Urinary bladder (tissue), 4 donors: ENCODE data around the gene BANK1. TPM values are rescaled to one million over a fixed set of nuclear protein-coding genes. Genes with fewer than 3 reads are reported as not detected.

Experiments used
- DNase-seq: peaks from one replicate; pipeline ENCODE4 v3.0.0-alpha.2; 2015; ENCODE audit errors: extremely low spot score
- H3K27ac ChIP-seq: one replicate; pipeline ENCODE4 v1.5.1; 2013; ENCODE audit warnings: low read depth, mild to moderate bottlenecking, moderate library complexity
- H3K36me3 ChIP-seq: one replicate; pipeline ENCODE4 v1.6.1; 2013; ENCODE audit warnings: mild to moderate bottlenecking, moderate library complexity; ENCODE audit not compliant: insufficient read depth
- H3K4me1 ChIP-seq: one replicate; pipeline ENCODE4 v1.6.1; 2013; ENCODE audit warnings: mild to moderate bottlenecking, moderate library complexity; ENCODE audit not compliant: insufficient read depth
- H3K4me3 ChIP-seq: one replicate; pipeline ENCODE4 v1.5.1; 2013; ENCODE audit warnings: low read depth, low read length
- WGBS: extraction: QIAGEN DNeasy Blood & Tissue Kit; methylation state at CpG from one replicate; pipeline ENCODE4 v1.1.7; 2013; 5-methylcytosine and 5-hydroxymethylcytosine counted together
- polyA plus RNA-seq: library from polyadenylated mRNA; stranded (reverse); fragments of 200-250 nt; gene quantifications from one replicate; pipeline ENCODE4 v1.2.3, GENCODE V29; 2013
- total RNA-seq: library from RNA; depleted of rRNA; stranded (reverse); fragments of >200 nt; gene quantifications from one replicate; pipeline ENCODE4 v1.2.3, GENCODE V29; 2014
- donor health status: healthy with polysubstance abuse.
- donor health status: healthy.

The BANK1 gene
- total RNA-seq (6.7 TPM), polyA plus RNA-seq (1.5 TPM)

GRCh38 chr4:101790521-101791181 lies at the start of gene BANK1:
Gene BANK1 (plus strand): TSS chr4:101790730. CDS start chr4:101790881, 151 bp downstream.
- Histone ChIP-seq H3K27ac (peak within 1 kb of the TSS; percentile 75), H3K4me1 (no peaks in the 10 kb centered on the region), H3K4me3 (peak within 1 kb of the TSS; percentile 53), H3K36me3 (no peaks in the 10 kb centered on the region)
- no peak for DNase-seq
- 11% methylated on average over 44 of the region's 44 CpGs for WGBS

- DNase-seq, result no peak
- H3K4me1 ChIP-seq, result no peaks in the 10 kb centered on the region
- H3K27ac ChIP-seq, result no peak overlapping the region
- WGBS, result 68% methylated on average over 2 of the region's 2 CpGs
- H3K4me3 ChIP-seq, result no peak overlapping the region
- H3K36me3 ChIP-seq, result no peaks in the 10 kb centered on the region
These were observed 36.8 kb upstream of the BANK1 start for GRCh38 chr4:101753721-101754120.

GRCh38 chr4:101756181-101756580 lies 34.3 kb upstream of the BANK1 start:
- H3K27ac ChIP-seq, result no peak overlapping the region
- WGBS, result 37% methylated on average over 2 of the region's 2 CpGs
- DNase-seq, result no peak
- H3K36me3 ChIP-seq, result no peaks in the 10 kb centered on the region
- H3K4me3 ChIP-seq, result no peak overlapping the region
- no peaks in the 10 kb centered on the region for H3K4me1 ChIP-seq

- DNase-seq, result no peak
- 74% methylated on average over 1 of the region's 1 CpG for WGBS
- no peaks in the 10 kb centered on the region for H3K36me3 ChIP-seq
- H3K27ac ChIP-seq, result no peak overlapping the region
- H3K4me1 ChIP-seq, result no peaks in the 10 kb centered on the region
- H3K4me3 ChIP-seq, result no peak overlapping the region
These were observed 29.1 kb upstream of the BANK1 start for GRCh38 chr4:101761405-101761804.

- 68% methylated on average over 2 of the region's 2 CpGs for WGBS
These were observed 28.5 kb upstream of the BANK1 start for GRCh38 chr4:101762025-101762424.

GRCh38 chr4:101762534-101762933 lies 28.0 kb upstream of the BANK1 start:
- no peaks in the 10 kb centered on the region for H3K36me3 ChIP-seq
- DNase-seq, result no peak
- no peak overlapping the region for H3K27ac ChIP-seq
- H3K4me1 ChIP-seq, result no peaks in the 10 kb centered on the region
- H3K4me3 ChIP-seq, result no peak overlapping the region
- 34% methylated on average over 2 of the region's 2 CpGs for WGBS

More at GRCh38 chr4:101762025-101762424, 28.5 kb upstream of the BANK1 start:
- no peak overlapping the region for H3K27ac ChIP-seq
- H3K36me3 ChIP-seq, result no peaks in the 10 kb centered on the region
- no peak overlapping the region for H3K4me3 ChIP-seq
- H3K4me1 ChIP-seq, result no peaks in the 10 kb centered on the region
- DNase-seq, result no peak

GRCh38 chr4:101763576-101763975 lies 27.0 kb upstream of the BANK1 start:
- Histone ChIP-seq H3K4me3 (no peak overlapping the region), H3K27ac (no peak overlapping the region), H3K36me3 (no peaks in the 10 kb centered on the region), H3K4me1 (no peaks in the 10 kb centered on the region)
- 90% methylated on average over 1 of the region's 1 CpG for WGBS
- DNase-seq, result no peak

- no peak for DNase-seq
- Histone ChIP-seq H3K4me3 (no peak overlapping the region), H3K36me3 (no peaks in the 10 kb centered on the region), H3K4me1 (no peaks in the 10 kb centered on the region), H3K27ac (no peak overlapping the region)
- 28% methylated on average over 1 of the region's 1 CpG for WGBS
These were observed 15.7 kb upstream of the BANK1 start for GRCh38 chr4:101774807-101775206.

GRCh38 chr4:101777431-101777830 lies 13.1 kb upstream of the BANK1 start:
- no peaks in the 10 kb centered on the region for H3K4me1 ChIP-seq
- H3K36me3 ChIP-seq, result no peaks in the 10 kb centered on the region
- no peak for DNase-seq
- H3K27ac ChIP-seq, result no peak overlapping the region
- H3K4me3 ChIP-seq, result no peak overlapping the region
- 100% methylated on average over 1 of the region's 1 CpG for WGBS

GRCh38 chr4:101780284-101780683 lies 10.2 kb upstream of the BANK1 start:
- WGBS, result 92% methylated on average over 5 of the region's 5 CpGs
- no peaks in the 10 kb centered on the region for H3K36me3 ChIP-seq
- no peak for DNase-seq
- H3K4me1 ChIP-seq, result no peaks in the 10 kb centered on the region
- no peak overlapping the region for H3K4me3 ChIP-seq
- H3K27ac ChIP-seq, result no peak overlapping the region

GRCh38 chr4:101782546-101782945 lies 8.0 kb upstream of the BANK1 start:
- 66% methylated on average over 2 of the region's 2 CpGs for WGBS

GRCh38 chr4:101784957-101785356 lies 5.6 kb upstream of the BANK1 start:
- Histone ChIP-seq H3K4me1 (no peaks in the 10 kb centered on the region), H3K4me3 (no peak overlapping the region), H3K36me3 (no peaks in the 10 kb centered on the region), H3K27ac (no peak overlapping the region)
- 79% methylated on average over 1 of the region's 1 CpG for WGBS
- DNase-seq, result no peak

More at GRCh38 chr4:101782546-101782945, 8.0 kb upstream of the BANK1 start:
- Histone ChIP-seq H3K36me3 (no peaks in the 10 kb centered on the region), H3K4me3 (no peak overlapping the region), H3K27ac (no peak overlapping the region), H3K4me1 (no peaks in the 10 kb centered on the region)
- DNase-seq, result no peak

GRCh38 chr4:101785486-101785885 lies 5.0 kb upstream of the BANK1 start:
- no peak overlapping the region for H3K4me3 ChIP-seq
- H3K4me1 ChIP-seq, result no peaks in the 10 kb centered on the region
- 81% methylated on average over 1 of the region's 1 CpG for WGBS
- no peaks in the 10 kb centered on the region for H3K36me3 ChIP-seq
- no peak for DNase-seq
- H3K27ac ChIP-seq, result no peak overlapping the region

- Histone ChIP-seq H3K4me3 (no peak overlapping the region), H3K27ac (no peak overlapping the region), H3K4me1 (no peaks in the 10 kb centered on the region), H3K36me3 (no peaks in the 10 kb centered on the region)
- WGBS, result 87% methylated on average over 4 of the region's 4 CpGs
- DNase-seq, result no peak
These were observed 2.7 kb upstream of the BANK1 start for GRCh38 chr4:101787701-101788316.
